ENCODE results near the gene LHFPL6. TPM values are rescaled to one million over a fixed set of nuclear protein-coding genes. Genes with fewer than 3 reads are reported as not detected.

The LHFPL6 gene
- total RNA-seq, 1 experiment from 2014 or later, result 4.1 TPM

DNA sequence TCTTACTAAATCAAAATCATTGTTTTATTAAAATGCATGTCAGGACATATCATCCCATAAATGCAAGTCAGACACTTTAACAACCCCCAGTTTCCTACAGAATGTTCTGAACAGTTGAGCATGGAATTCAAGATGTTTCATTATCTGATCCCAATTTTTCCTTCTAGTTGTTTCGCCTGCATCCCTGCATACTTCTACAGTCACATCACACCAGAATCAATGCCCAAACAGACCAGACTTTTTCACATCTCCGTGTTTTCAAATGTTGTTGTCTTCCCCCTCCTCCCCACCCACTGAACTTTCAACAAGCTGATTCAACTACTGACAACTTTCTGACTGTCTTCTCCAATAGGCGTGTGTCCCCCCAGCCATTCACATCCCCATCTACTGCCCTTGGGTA is 48.6 kb downstream of the LHFPL6 start:
- no peak for DNase-seq (ENCODE audit: low spot score)

DNA sequence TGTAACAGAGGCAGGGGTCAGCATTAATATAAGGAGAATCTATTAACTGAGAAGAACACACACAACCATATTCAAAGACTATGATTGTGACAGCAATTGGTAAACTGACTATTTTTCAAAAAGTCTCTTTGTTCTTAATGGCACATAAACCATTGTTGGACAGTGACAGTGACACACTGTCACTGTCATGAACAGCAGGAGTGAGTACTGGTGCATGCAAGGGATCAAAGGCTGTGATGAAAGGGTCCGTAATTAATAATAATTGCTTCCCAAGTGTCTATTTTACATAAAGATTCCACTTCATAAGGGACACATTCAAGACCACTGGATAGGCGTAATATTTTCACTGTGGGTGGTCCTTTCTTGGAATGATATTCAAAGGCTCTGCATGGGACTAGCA is 50.7 kb downstream of the LHFPL6 start:
- DNase-seq (ENCODE audit: low spot score), result no peak

DNA sequence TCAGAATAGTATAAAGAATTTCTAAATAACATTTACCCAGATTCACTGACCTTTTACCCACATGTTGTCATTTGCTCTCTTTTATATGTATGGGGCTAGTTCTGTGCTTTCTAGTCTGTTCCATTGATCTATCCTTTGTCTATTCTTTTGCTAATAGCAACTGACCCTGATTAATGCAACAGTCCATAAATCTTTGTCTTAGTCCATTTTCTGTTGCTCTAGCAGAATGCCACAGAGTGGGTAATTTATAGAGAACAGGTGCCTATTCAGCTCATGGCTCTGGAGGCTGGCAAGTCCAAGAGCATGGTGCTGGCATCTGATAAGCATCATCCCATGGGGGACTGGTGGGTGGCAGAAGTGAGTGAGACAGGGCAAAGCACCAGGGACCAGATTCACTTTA is 52.1 kb downstream of the LHFPL6 start:
- DNase-seq (ENCODE audit: low spot score), result no peak

DNA sequence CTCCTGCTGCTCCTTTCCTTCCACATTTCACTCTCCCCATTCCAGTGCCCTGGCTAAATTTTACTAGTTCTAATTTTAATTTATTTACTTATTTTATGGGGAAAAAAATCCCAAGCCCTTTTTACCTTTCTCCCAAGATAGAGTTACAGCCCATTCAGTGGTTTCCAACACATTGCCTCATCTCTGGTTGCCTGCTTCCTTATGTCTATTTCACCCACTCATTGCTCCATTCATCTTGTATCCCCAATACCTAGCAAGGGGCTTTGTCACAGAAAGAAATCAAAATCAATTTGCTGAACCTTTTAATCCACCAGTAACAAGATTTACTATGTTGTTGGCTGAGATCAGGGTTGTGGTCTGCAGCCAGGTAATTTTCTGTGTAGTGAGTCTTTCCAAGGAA is 55.9 kb downstream of the LHFPL6 start:
- DNase-seq (ENCODE audit: low spot score), result no peak

DNA sequence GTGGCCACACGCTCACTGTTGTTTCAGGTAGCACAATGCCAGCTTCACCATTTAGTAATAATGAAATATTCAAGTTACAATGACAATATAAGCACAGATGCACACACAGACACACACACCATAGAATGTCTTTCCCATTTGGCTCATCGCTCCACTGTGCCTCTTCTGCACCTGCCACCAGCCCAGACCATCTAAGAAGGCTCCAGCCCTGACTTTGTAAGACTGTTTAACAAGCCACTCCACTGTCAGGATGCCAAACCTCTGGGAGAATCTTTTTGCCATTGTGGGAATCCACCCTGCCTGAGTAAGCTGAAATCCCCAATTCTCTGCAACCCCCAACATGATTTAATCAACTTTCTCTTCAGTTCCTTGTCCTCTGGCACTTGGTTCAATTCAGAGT is 60.6 kb downstream of the LHFPL6 start:
- no peak for DNase-seq (ENCODE audit: low spot score)

DNA sequence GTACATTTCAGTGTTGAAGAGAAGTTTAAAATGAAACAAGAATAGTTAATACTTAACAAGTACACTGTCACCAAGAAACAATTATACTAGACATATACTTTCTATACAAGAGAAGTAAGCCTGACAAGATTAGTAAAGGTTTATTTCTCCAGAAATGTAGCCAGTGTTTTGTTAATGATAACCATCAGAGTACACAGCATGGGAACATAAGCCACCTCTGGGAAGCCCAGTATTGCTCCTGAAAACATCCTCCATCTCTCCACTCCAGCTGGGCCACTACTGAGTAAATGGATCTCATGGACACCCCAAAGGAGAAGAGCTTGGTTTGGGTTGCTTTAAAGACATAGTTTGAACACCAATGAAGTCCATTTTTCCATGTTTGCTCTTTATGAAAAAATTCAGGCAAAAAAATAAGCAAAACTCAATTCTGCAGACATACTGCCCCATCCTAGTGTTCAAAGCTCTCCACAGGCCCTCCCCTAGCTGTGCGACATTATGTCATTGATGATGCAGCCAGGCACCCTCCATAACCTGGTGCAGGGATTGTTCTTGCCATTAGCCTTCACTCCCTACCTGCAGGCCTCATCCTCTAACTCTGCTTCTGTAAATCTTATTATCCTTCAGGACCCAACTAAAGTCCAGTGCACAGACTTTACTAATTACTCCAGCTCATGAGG is 61.9 kb downstream of the LHFPL6 start:
- no peak for DNase-seq (ENCODE audit: low spot score)

DNA sequence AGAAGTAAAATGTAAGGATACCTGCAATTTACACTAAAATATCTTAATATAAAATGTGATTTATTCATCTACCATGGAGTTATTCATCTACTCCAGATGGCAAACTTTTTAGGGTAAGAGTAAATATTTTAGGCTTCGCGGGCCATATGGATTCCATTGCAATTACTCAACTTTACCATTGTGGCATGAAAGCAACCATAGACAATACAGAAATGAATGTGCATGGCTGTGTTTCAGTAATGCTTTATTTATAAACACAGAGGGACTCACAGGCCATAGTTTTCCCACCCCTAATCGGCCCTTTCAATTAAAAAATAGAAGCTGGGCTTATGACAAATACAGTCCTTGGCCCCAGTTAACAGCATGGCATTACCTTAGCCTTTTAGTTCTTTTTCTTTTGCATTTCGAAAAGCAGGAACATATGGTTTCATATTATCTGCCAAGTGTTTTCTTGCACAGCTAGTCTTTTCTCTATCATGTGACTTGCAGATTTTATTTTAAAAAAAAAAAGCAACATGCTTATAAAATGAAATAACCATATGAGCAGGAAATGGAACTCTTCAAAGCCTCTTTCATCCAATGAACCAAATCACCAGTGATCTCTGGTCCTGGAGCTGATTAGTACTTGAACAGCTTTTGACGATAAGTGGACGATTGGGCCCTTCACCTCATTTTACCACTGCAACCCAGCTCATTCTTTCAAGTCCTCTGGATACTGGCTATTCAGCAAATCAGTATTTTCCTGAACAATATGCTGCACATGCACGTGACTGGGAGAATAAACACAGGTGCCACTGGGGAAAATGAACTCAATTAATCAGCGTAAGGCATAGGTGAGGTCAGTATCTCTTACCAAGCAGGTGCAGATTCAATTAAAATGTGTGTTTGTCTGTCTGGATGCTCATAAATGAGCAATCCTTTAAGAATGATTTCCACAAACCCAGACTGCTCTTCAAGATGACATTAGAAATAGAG is 63.9 kb downstream of the LHFPL6 start:
- DNase-seq (ENCODE audit: low spot score), result peak; percentile 4

DNA sequence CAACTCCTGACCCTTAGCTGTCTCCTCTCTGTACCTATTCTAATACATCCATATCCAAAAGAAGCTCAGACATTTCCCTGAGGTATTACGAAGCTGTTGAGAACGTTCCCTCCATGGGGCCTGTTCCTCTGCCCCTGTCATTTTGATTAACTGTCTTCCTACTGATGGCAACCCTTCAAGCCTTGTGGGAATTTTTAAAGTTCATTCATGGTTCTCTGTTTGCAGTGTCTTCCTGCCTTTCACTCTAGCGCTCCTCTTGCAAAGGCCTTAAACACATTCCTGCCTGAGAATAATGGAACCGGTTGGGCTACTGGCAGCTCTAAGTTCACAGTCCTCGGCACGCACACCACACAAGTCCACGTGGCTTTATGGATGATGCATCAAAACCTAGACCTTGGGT is 66.1 kb downstream of the LHFPL6 start:
- DNase-seq (ENCODE audit: low spot score), result no peak

DNA sequence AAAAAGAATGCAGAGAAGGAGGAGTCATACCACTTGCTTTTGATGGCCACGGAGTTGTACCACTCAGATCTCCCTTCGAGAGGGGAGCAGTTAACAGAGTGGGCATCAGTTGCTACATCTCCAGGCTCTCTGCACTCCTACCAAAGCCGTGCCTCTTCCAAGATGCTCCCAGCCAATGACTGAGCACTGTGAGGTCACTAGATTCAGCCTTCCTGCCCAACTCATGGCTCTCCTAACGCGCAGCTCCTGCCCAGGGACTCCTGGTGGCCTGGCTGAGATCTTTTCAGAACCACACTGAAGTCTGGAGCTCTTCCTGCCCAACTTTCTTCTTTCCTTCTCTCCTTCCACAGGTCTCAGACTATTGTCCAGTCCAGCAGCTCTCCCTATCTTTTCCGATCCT is 66.7 kb downstream of the LHFPL6 start:
- no peak for DNase-seq (ENCODE audit: low spot score)

DNA sequence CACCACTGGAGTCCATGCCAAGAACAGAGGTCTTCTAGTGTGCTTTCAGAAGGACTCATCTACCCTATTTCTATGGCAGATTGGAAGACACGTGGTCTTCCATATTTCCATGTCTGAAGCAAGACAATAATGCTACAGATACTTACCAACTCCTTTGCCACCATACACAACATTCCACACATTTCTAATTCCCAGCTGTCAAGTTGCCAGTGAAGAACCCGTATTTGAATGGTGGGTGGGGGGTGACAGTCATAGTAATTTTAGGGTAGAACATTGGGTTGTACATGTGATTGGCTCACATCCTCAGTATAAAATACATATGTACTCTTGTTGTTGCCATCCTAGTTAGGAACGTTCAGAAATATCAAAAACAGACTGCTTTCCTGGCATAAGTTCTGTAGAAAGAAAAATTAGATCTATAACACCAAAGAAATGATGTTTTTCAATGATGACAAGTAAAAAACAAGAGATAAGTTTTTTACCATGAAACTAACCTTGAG is 69.3 kb downstream of the LHFPL6 start:
- DNase-seq (ENCODE audit: low spot score), result no peak

DNA sequence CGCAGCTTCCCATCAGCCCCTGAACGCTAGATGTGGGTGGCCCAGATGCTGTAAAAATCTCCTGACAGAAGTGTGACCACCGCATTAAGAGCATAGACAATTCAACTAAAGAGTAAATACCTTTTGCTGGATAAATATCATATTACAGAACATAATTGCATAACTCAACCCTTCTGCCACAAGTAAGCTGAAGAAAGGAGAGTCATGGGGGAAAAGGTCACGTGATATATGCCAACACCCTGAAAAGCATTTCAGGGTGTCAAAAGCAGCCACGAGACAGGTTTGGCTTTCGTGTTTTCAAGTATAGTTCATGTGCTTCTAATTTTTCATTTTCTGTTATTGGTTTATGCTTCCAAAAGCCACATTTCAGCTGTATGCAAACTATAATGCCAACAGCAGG is 71.3 kb downstream of the LHFPL6 start:
- no peak for DNase-seq (ENCODE audit: low spot score)

DNA sequence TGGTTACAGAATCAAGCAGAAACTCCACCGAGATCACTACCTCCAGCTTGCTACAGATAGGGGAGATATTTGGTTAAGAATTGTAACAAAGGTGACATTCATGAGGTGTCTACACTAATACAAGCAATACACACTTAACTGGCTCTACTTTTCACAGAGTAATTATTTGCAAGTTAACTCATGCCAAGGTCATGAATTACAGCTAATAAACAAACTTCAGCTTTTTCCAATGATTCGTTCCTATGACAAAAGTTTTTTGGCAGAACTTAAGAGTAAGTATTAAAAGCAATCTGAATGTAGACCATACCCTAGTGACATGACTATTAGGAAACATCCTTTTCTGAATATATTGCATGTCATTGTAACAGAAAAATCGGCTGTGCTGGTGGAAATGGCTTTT is 72.1 kb downstream of the LHFPL6 start:
- no peak for DNase-seq (ENCODE audit: low spot score)

DNA sequence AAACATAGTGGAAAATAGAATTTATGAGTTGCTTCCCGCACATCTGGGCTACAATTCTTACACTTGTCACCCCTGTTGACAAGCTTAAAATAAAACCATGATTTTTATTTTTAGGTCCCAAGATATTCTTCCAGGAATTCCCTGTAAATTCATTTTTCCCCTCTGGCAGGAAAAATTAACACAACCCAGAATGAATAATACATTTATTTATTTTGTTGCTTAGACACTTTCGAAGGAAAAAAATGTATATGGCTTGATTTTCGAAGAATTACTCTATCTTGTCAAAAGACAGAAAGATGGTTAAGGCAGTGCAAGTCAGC is 74.4 kb downstream of the LHFPL6 start:
- no peak for DNase-seq (ENCODE audit: low spot score)

DNA sequence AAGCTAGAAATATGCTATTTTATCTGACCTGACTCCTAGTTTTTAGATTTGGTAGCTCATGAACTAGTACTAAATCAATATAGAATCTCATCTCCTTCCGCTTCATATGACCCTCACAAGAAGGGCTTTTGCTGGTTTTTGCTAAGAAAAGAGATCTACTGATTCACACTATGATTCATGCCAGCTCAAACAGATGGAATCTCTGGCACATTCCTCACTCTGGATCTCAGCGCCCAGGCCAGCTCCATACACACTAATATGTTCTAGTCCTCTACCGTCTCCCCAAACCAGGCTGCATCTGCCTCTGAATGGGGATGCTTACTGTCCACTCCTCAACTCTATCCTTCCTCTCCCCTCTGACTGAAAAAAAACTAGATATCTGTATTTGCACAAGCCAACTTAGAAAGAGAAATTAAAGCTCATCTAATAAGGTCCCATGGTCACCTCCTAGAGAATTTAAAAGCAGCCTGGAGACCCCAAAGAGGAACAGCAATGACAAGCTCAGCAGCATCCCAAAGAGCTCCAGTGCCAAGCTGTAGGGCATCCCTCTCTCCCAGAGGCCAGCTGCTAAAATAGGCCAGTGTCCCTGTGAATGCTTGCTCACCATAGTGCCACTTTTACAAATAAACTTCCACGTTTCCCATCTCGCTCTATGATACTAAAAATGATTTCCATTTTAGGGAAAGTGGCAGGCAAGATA is 74.9 kb downstream of the LHFPL6 start:
- DNase-seq (ENCODE audit: low spot score), result peak; percentile 15

DNA sequence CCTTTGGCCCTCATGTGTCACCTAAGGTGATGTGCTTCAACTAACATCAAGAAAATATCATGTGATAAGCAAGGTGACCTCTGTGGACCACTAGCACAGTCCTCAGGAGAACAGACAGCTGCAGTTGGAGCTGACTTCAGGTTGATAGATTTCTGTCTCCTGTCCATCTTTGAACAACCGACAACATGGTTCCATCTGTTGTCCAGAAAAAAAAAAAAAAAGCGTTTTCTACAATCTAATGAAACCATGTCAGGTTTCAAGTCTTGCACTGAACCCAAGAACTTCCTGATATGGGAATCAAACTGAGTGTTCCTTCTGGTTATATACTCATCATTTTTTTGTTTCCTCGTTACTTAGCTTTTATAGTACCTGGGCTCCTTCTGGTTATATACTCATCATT is 75.7 kb downstream of the LHFPL6 start:
- no peak for DNase-seq (ENCODE audit: low spot score)

DNA sequence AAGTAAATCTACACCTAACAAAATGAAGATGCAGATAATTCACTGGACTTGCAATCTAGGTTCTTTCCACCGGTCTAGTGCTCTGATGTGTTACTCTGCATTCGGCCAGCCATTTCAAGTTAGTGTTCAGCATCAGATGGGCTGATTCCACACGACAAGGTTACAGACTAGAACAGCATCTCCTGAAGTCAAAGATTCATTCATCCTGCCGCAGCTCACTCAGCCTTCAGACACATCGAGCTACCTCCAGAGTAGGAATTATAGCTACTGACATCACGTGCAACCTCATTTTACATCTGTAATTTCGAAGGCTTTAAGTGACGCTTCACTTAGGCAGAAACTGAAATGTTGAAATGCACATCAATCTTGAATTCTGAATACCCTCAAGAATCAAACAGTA is 76.5 kb downstream of the LHFPL6 start:
- no peak for DNase-seq (ENCODE audit: low spot score)

DNA sequence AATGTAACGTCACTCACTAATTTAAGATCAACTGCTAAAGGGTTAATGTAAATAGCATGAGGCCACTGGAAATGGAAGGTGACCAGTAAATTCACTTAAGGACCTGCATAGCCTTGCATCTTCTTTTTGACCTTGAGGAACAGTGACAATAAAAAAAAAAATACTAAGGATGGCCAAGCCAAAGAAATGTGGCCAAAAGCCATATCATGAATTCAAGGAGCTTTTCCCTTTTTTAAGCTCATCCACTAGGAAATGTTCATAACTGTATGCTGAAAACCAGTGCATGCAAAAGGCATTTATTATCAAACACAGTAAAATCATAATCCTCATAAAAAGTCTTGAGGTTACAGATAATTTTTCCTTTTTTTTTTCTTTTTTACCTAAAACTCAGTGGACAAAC is 77.5 kb downstream of the LHFPL6 start:
- no peak for DNase-seq (ENCODE audit: low spot score)

DNA sequence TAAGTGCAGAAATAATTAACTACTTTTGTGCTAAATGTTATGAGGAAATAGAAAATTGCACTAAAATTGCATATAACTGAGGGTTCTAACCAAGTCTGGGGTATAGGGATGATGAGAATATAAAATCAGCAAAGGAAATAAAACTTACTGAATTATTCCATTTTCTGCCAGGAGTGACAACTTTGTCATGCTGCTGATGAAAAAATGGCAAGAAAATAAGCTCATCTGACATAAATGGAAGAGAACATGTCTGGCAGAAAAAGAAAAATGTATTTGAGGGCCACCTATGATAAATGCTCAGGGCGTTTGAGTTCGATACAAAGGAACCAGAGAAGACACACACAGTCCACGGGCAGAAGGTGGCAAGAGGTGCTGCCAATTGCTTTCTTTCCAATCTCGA is 78.2 kb downstream of the LHFPL6 start:
- DNase-seq (ENCODE audit: low spot score), result no peak

DNA sequence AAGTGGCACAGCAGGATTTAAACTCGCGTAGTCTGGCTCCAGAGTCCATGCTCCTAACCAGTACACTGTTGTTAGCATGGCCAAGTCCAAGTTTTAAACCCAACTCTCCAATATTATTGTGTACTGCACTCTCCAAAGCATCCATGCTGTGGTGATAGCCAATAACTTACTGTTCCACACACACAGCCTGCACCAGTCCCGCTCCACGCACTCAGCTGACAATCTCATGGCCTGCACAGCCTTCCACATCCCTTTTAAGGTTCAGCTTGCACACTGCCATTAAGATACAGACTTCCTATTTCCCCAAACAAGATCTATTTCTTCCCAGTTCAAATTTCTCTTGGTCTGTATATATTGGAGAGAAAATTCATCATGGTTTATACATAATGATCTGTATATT is 80.7 kb downstream of the LHFPL6 start:
- no peak for DNase-seq (ENCODE audit: low spot score)

DNA sequence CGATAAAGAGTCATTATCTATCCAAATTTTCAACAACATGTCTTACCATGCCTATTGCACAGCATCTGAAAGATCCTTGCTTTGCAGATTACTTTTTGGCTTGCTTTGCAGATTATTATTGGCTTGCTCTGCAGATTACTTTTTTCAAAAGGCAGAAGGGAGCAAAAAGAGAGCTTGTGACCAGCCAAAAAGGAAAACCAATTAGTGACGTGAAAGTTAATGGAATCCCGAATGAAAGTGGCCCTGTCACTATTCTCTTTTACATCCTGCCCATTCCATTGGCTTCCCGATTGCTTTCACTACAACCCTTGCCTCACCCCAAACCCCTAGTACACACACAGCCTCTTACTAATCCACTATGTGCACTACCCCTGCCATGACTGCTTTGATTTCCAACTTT is 81.3 kb downstream of the LHFPL6 start:
- no peak for DNase-seq (ENCODE audit: low spot score)

DNA sequence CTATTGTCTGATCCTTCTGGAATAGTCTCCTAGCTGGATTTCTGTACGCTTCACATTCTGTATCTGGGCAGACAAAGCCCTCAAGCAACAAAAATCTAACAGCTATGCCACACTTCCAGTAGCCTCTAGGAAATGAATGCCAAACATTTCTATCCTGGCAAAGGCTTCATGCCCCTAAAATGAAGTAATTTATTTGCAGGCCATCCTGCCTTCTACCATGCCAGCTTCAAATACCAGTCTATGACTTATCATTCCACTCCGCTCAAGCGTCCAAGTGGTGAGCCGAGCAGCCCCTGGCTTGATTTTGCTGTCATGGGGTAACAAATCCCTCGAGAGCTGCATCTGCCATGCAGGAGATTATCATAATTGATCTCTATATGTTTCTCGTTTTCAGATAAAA is 86.9 kb downstream of the LHFPL6 start:
- DNase-seq (ENCODE audit: low spot score), result no peak

DNA sequence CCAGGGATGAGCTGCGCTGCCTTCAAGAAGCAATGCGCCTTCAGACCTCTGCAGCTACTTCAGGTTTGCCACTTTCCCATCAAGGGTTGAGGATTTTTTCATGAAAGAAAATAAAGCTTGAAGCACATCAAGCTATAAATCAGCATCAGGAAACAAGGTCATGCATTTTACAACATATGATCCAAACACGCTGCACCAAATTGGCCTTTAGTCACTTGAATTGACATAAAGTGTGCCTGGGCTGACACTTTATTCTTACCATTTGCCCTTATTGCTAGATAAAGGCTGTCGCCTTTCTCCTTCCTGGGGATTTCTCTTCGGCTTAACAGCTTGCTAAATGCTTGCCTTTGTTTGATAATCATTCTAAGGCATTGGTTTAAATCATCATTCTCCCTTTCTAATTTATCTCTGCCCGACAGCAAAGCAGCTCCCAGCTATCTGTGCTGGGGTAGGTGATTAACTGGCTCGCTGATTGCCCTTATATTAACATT is 87.7 kb downstream of the LHFPL6 start:
- DNase-seq (ENCODE audit: low spot score), result no peak
